LoVo (cell line): ENCODE results near the gene WDR19.

Experiments used
- DNase-seq: peaks from one replicate; pipeline ENCODE4 v3.0.0-alpha.2; 2016; ENCODE audit warnings: low spot score

The WDR19 gene

GRCh38 chr4:39303871-39304270, 121.5 kb downstream of the WDR19 start:
- DNase-seq: no peak

- DNase-seq: no peak
Observed at GRCh38 chr4:39304651-39305050, 122.3 kb downstream of the WDR19 start.

GRCh38 chr4:39305912-39306677, 123.8 kb downstream of the WDR19 start:
- no peak for DNase-seq

GRCh38 chr4:39308611-39309010, 126.3 kb downstream of the WDR19 start:
- DNase-seq: no peak

- no peak for DNase-seq
Observed at GRCh38 chr4:39312816-39313215, 130.5 kb downstream of the WDR19 start.

GRCh38 chr4:39319676-39320075, 137.3 kb downstream of the WDR19 start:
- peak; percentile 17 for DNase-seq

GRCh38 chr4:39320381-39321115, 138.2 kb downstream of the WDR19 start:
- DNase-seq: no peak

GRCh38 chr4:39323821-39324220, 141.5 kb downstream of the WDR19 start:
- DNase-seq: no peak

- DNase-seq: no peak
Observed at GRCh38 chr4:39324446-39324845, 142.1 kb downstream of the WDR19 start.

GRCh38 chr4:39324897-39325613, 142.7 kb downstream of the WDR19 start:
- no peak for DNase-seq

GRCh38 chr4:39326468-39326977, 144.2 kb downstream of the WDR19 start:
- DNase-seq: no peak

GRCh38 chr4:39330353-39330752, 148.0 kb downstream of the WDR19 start:
- DNase-seq: no peak

GRCh38 chr4:39331191-39331590, 148.9 kb downstream of the WDR19 start:
- no peak for DNase-seq
